IMR-90 (cell line): Measurements from ENCODE around the gene RIIAD1. TPM values are rescaled to one million over a fixed set of nuclear protein-coding genes. Genes with fewer than 3 reads are reported as not detected.

Source experiments
- ATAC-seq: fragments of 200-7000 bp; cut with Tn5 transposase; 2 replicates; pipeline ENCODE4 v1.9.1; 2020; ENCODE audit warnings: low read depth, mild to moderate bottlenecking, moderate library complexity
- BruUV-seq: library from RNA; stranded (reverse); fragments of 400-500 nt; replicated peaks from 2 replicates; lab custom pipeline; 2021; lab: Mats Ljungman, UMichigan
- CTCF ChIA-PET: fragments of 300-600 bp; formaldehyde crosslinking; extraction: SDS; loops from one replicate; lab custom pipeline; 2021; ENCODE audit warnings: antibody characterized with exemption; lab: Yijun Ruan, JAX
- POLR2A ChIA-PET: fragments of 300-600 bp; sonication (Branson Sonifier 250); formaldehyde crosslinking; loops from one replicate; lab custom pipeline; 2022; ENCODE audit warnings: antibody characterized with exemption; ENCODE audit not compliant: unreplicated experiment; lab: Charles Lee
- DNase-seq: peaks from one replicate; pipeline ENCODE4 v3.0.0; 2013
- H2AFZ ChIP-seq: replicated peaks from 2 replicates; pipeline ENCODE3; 2013; ENCODE audit warnings: low read length, mild to moderate bottlenecking; ENCODE audit not compliant: poor library complexity
- H2AK5ac ChIP-seq: 2 replicates; pipeline ENCODE4 v1.6.1; 2013; ENCODE audit warnings: low read depth, low read length, inconsistent platforms
- H2AK9ac ChIP-seq: replicated peaks from 2 replicates; pipeline ENCODE3; 2013; ENCODE audit warnings: mild to moderate bottlenecking, low read depth, low read length, moderate library complexity; ENCODE audit not compliant: poor library complexity
- H2BK120ac ChIP-seq: 2 replicates; pipeline ENCODE4 v1.6.1; 2013; ENCODE audit warnings: low read depth, low read length, inconsistent platforms
- H2BK15ac ChIP-seq: 3 replicates; pipeline ENCODE4 v1.6.1; 2013; ENCODE audit warnings: low read depth, low read length, inconsistent platforms
- H2BK20ac ChIP-seq: 2 replicates; pipeline ENCODE4 v1.6.1; 2013; ENCODE audit warnings: low read depth, mild to moderate bottlenecking, inconsistent platforms, low read length, moderate library complexity
- H2BK5ac ChIP-seq: 2 replicates; pipeline ENCODE4 v1.6.1; 2013; ENCODE audit warnings: mild to moderate bottlenecking, low read depth, low read length, inconsistent platforms; ENCODE audit not compliant: poor library complexity, severe bottlenecking
- H3K14ac ChIP-seq: replicated peaks from 2 replicates; pipeline ENCODE4 v1.6.1; 2013; ENCODE audit warnings: low read depth, low read length, inconsistent platforms
- H3K18ac ChIP-seq: 2 replicates; pipeline ENCODE4 v1.6.1; 2013; ENCODE audit warnings: low read depth, low read length, control low read depth
- H3K23ac ChIP-seq: 2 replicates; pipeline ENCODE4 v1.6.1; 2013; ENCODE audit warnings: low read depth, low read length, inconsistent platforms
- H3K27ac ChIP-seq: 2 replicates; pipeline ENCODE4 v1.5.1; 2013; ENCODE audit warnings: mild to moderate bottlenecking, control low read depth, low read length; ENCODE audit not compliant: insufficient read depth
- H3K27me3 ChIP-seq: 2 replicates; pipeline ENCODE4 v1.6.1; 2013; ENCODE audit warnings: low read length; ENCODE audit not compliant: control insufficient read depth, insufficient read depth
- H3K36me3 ChIP-seq: 2 replicates; pipeline ENCODE4 v1.6.1; 2013; ENCODE audit warnings: low read length, mixed read lengths; ENCODE audit not compliant: control insufficient read depth, insufficient read depth
- H3K4ac ChIP-seq: 2 replicates; pipeline ENCODE4 v1.6.1; 2013; ENCODE audit warnings: low read depth, low read length, inconsistent platforms
- H3K4me1 ChIP-seq: 2 replicates; pipeline ENCODE4 v1.6.1; 2013; ENCODE audit warnings: low read length, mixed read lengths; ENCODE audit not compliant: control insufficient read depth, insufficient read depth
- H3K4me2 ChIP-seq: 2 replicates; pipeline ENCODE4 v1.6.1; 2013; ENCODE audit warnings: low read depth, mild to moderate bottlenecking, control low read depth, low read length, moderate library complexity
- H3K4me3 ChIP-seq: 2 replicates; pipeline ENCODE4 v1.5.1; 2013; ENCODE audit warnings: low read depth, mild to moderate bottlenecking, control low read depth, low read length, moderate library complexity; ENCODE audit not compliant: insufficient read depth
- H3K56ac ChIP-seq: 2 replicates; pipeline ENCODE4 v1.6.1; 2013; ENCODE audit warnings: low read length, inconsistent platforms; ENCODE audit not compliant: insufficient read depth; ENCODE audit errors: extremely low read depth
- H3K79me1 ChIP-seq, 2 experiments: 2 replicates each; pipeline ENCODE4 v1.6.1; 2013; ENCODE audit warnings: low read length in 2 of 2, inconsistent platforms in 1 of 2, low read depth in 1 of 2
- H3K9ac ChIP-seq: 2 replicates; pipeline ENCODE4 v1.6.1; 2013; ENCODE audit warnings: low read depth, low read length, control low read depth
- H3K9me1 ChIP-seq: 2 replicates; pipeline ENCODE4 v1.6.1; 2013; ENCODE audit warnings: low read length, inconsistent platforms; ENCODE audit not compliant: insufficient read depth
- H3K9me3 ChIP-seq: 2 replicates; pipeline ENCODE4 v1.6.1; 2013; ENCODE audit warnings: low read length; ENCODE audit not compliant: control insufficient read depth, insufficient read depth
- H4K20me1 ChIP-seq: 2 replicates; pipeline ENCODE4 v1.6.1; 2013; ENCODE audit warnings: low read length, inconsistent platforms; ENCODE audit not compliant: insufficient read depth
- H4K5ac ChIP-seq: 2 replicates; pipeline ENCODE4 v1.6.1; 2013; ENCODE audit warnings: mild to moderate bottlenecking, low read depth, low read length, control low read depth
- H4K8ac ChIP-seq, 2 experiments: 2 replicates each; pipeline ENCODE4 v1.6.1; 2013; ENCODE audit warnings: low read depth in 2 of 2, low read length in 2 of 2, control low read depth in 1 of 2, inconsistent platforms in 1 of 2
- H4K91ac ChIP-seq: 2 replicates; pipeline ENCODE4 v1.6.1; 2013; ENCODE audit warnings: low read depth, low read length, inconsistent platforms; ENCODE audit not compliant: insufficient read depth
- CEBPB ChIP-seq: IDR thresholded peaks from 2 replicates; pipeline ENCODE4 v1.6.1; 2012; ENCODE audit warnings: low read depth, low read length, improper control_type of control experiment
- ELK1 ChIP-seq: fragments of 150-350 bp; IDR thresholded peaks from 2 replicates; pipeline ENCODE4 v1.6.1; 2016; ENCODE audit warnings: low read depth, mild to moderate bottlenecking, low read length, moderate library complexity, borderline replicate concordance
- FOS ChIP-seq: fragments of 150-350 bp; IDR thresholded peaks from 2 replicates; pipeline ENCODE4 v1.6.1; 2016; ENCODE audit warnings: low read depth, low read length
- MAFK ChIP-seq: IDR thresholded peaks from 2 replicates; pipeline ENCODE4 v1.6.1; 2012; ENCODE audit warnings: low read depth, low read length, improper control_type of control experiment
- MAZ ChIP-seq: IDR thresholded peaks from 2 replicates; pipeline ENCODE4 v1.6.1; 2012; ENCODE audit warnings: low read depth, mild to moderate bottlenecking, low read length, improper control_type of control experiment, moderate library complexity, borderline replicate concordance
- POLR2A ChIP-seq: IDR thresholded peaks from 2 replicates; pipeline ENCODE4 v1.6.1; 2012; ENCODE audit warnings: mild to moderate bottlenecking, low read depth, low read length
- USF2 ChIP-seq: fragments of 150-350 bp; IDR thresholded peaks from 2 replicates; pipeline ENCODE4 v1.6.1; 2017; ENCODE audit warnings: mild to moderate bottlenecking, antibody characterized with exemption, low read length, low read depth
- WGBS, 2 experiments: methylation state at CpG; one replicate each; pipeline versions ENCODE4 v1.1.5 to v1.1.7; 2013; ENCODE audit warnings: missing lambda C conversion rate in 2 of 2; ENCODE audit not compliant: insufficient read length in 1 of 2; ENCODE audit errors: extremely low coverage in 2 of 2; 5-methylcytosine and 5-hydroxymethylcytosine counted together
- dilution Hi-C: fragments of 300-500 bp; cut with HindIII; formaldehyde crosslinking; loops from one replicate; pipeline ENCODE4 v1.14.3; 2018; ENCODE audit warnings: low sequenced_read_pairs; ENCODE audit not compliant: unreplicated experiment
- in situ Hi-C: fragments of 300-500 bp; cut with MboI; formaldehyde crosslinking; loops from 3 replicates; pipeline ENCODE4 v1.14.3; 2019; ENCODE audit warnings: low sequenced_read_pairs, inconsistent platforms, mixed read lengths
- intact Hi-C: fragments of 100-400 bp; cut with micrococcal nuclease; formaldehyde crosslinking; loops from 2 replicates; pipeline ENCODE4 v1.10.0; 2022
- polyA plus RNA-seq, 3 experiments: library from polyadenylated mRNA; depleted of rRNA; stranded (reverse); fragments of >200 nt; gene quantifications; 2 replicates each; pipeline ENCODE4 v1.2.3, GENCODE V29; 2012; ENCODE audit warnings: low replicate concordance in 1 of 3
- total RNA-seq: library from RNA; depleted of rRNA; stranded (reverse); fragments of >200 nt; gene quantifications from 2 replicates; pipeline ENCODE4 v1.2.3, GENCODE V29; 2012

The RIIAD1 gene
- total and polyA plus RNA-seq, 2 of the 4 experiments (the other 2 are of a cell fraction) = not detected

DNA sequence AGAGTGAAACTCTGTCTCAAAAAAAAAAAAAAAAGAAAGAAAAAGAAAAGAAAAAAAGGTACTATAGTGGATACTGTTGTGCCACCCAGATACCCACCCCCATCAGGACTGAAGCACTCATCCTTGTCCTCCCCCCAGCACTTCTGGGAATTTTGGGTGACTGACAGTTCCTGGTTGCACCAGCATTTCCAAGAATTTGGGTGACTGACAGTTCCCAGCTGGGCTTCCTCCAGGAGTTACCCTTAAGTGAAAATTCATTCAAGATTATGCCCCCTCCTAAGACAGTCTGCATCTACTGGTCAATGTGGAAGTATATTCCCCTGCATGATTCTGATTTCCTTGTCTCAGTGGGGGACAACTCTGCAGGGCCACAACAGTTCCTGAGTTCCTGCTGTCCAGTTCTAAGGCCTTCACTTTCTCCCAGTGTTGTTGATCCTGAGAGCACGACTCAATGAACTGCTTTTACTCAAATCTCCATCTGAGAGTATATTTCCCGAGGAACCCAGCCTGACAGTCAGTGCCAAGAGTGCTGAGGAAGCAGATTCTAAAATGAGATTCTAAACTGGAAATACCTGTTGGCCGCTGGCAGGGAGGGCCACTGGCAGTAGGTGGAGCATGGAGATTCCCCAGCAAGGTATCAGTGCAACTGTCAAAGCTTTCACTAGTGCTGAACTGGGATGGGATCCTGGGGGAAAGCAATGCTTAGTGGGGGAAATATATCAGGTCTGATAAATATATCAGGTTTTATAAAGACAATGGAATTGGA is 18.5 kb downstream of the RIIAD1 start:
- in situ Hi-C loops (loop anchor here (5.0 to 10.0 kb wide), 2 partner anchors 205 to 292 kb away; no protein-coding TSS in a partner anchor), intact Hi-C loops (loop anchor here (5.0 kb wide), 2 partner anchors 282 to 542 kb away; partner anchors contain the start of genes PIP5K1A and POGZ), dilution Hi-C loops (no loop called here)
- no peaks in the 10 kb centered on the region for H3K4me1 ChIP-seq
- no peaks in the 10 kb centered on the region for H3K36me3 ChIP-seq
- no peak overlapping the region for H2AK5ac ChIP-seq
- H2BK120ac ChIP-seq = no peak overlapping the region
- H3K18ac ChIP-seq = no peak overlapping the region
- H3K79me1 ChIP-seq = no peaks in the 10 kb centered on the region
- no peak overlapping the region for H3K27ac ChIP-seq
- peaks cover 8% of the 10 kb centered on the region for H3K9me3 ChIP-seq
- no peak overlapping the region for H2AFZ ChIP-seq
- H2BK5ac ChIP-seq = no peak overlapping the region
- no peak overlapping the region for H2AK9ac ChIP-seq
- H3K4me3 ChIP-seq = no peak overlapping the region
- H3K4me2 ChIP-seq = no peak overlapping the region
- TF ChIP-seq ELK1 = no peak
- no peak for TF ChIP-seq POLR2A
- TF ChIP-seq MAZ = no peak
- TF ChIP-seq MAFK = peak; percentile 51; the same call in 1 of the 2 replicates
- no peak for TF ChIP-seq USF2
- no peak for TF ChIP-seq CEBPB
- TF ChIP-seq FOS = no peak
- H3K9me1 ChIP-seq = no peaks in the 10 kb centered on the region
- BruUV-seq = no TSS peak
- no peak overlapping the region for H2BK20ac ChIP-seq
- H4K20me1 ChIP-seq = no peaks in the 10 kb centered on the region
- DNase-seq = no peak
- no peak overlapping the region for H3K23ac ChIP-seq
- H3K56ac ChIP-seq = no peak overlapping the region
- H3K9ac ChIP-seq = no peak overlapping the region
- H4K8ac ChIP-seq = no peak overlapping the region
- H2BK15ac ChIP-seq = no peak overlapping the region
- WGBS, 2 experiments = no CpG with 5 or more reads among the region's 3 CpGs
- ChIA-PET CTCF (interaction anchor here (0.6 kb wide), 2 partner anchors 16 to 722 kb away, joined by 3 read pairs; no protein-coding TSS in a partner anchor), POLR2A (no interaction called here)
- no peak overlapping the region for H3K4ac ChIP-seq
- H4K5ac ChIP-seq = no peak overlapping the region
- no peak overlapping the region for H3K14ac ChIP-seq
- no peak for ATAC-seq
- H3K27me3 ChIP-seq = peaks cover 41% of the 10 kb centered on the region
- no peak overlapping the region for H4K91ac ChIP-seq
